HepG2 (cell line): ENCODE results near the gene OR8B3. TPM values are rescaled to one million over a fixed set of nuclear protein-coding genes. Genes with fewer than 3 reads are reported as not detected.

Source experiments
- ATAC-seq: fragments of 200-7000 bp; cut with Tn5 transposase; 3 replicates; pipeline ENCODE4 v1.9.1; 2020; ENCODE audit warnings: mild to moderate bottlenecking, moderate library complexity
- BruUV-seq: library from RNA; stranded (reverse); fragments of 400-500 nt; replicated peaks from 2 replicates; lab custom pipeline; 2021; lab: Mats Ljungman, UMichigan
- CTCF ChIA-PET: fragments of 300-600 bp; formaldehyde crosslinking; extraction: SDS; loops from one replicate; lab custom pipeline; 2021; ENCODE audit warnings: low total read pairs, inconsistent platforms, low intra/inter-chr PET ratio; lab: Yijun Ruan, JAX
- POLR2A ChIA-PET: fragments of 350-600 bp; sonication (Branson Sonifier 250); formaldehyde crosslinking; loops from one replicate; lab custom pipeline; 2020; ENCODE audit warnings: antibody characterized with exemption, inconsistent platforms; lab: Yijun Ruan, JAX
- DNase-seq: peaks from one replicate; pipeline ENCODE4 v3.0.0-alpha.2; 2015; ENCODE audit warnings: low spot score
- FAIRE-seq: peaks from 3 replicates; lab custom pipeline; 2011; peaks lifted over from hg19 to GRCh38; lab: Jason Lieb, UNC
- H2AFZ ChIP-seq: one replicate; pipeline ENCODE4 v1.6.1; 2011; ENCODE audit warnings: low read length, inconsistent platforms
- H3K27ac ChIP-seq: fragments of 300-600 bp; 3 replicates; pipeline ENCODE4 v1.8.0; 2011; ENCODE audit warnings: mixed run types, mild to moderate bottlenecking, mixed read lengths, low read length, inconsistent platforms; ENCODE audit not compliant: insufficient read depth; ENCODE audit errors: extremely low read length
- H3K27me3 ChIP-seq, 2 experiments: fragments of 200-600 bp in 1 of 2; 2 replicates in 1 of 2; 3 replicates in 1 of 2; pipeline versions ENCODE4 v1.6.0 to v1.8.0; 2011; ENCODE audit warnings: low read length in 2 of 2, mild to moderate bottlenecking in 2 of 2, moderate library complexity in 2 of 2, inconsistent platforms in 1 of 2; ENCODE audit not compliant: insufficient read depth in 2 of 2, control insufficient read depth in 1 of 2
- H3K36me3 ChIP-seq, 2 experiments: fragments of 200-600 bp in 1 of 2; replicated peaks in 1 of 2; 2 replicates in 1 of 2; 3 replicates in 1 of 2; pipeline versions ENCODE4 v1.5.1 to v1.8.0; 2011; ENCODE audit warnings: low read length in 2 of 2, inconsistent platforms in 1 of 2; ENCODE audit not compliant: insufficient read depth in 2 of 2, control insufficient read depth in 1 of 2
- H3K4me1 ChIP-seq: 2 replicates; pipeline ENCODE4 v1.5.1; 2012; ENCODE audit warnings: low read length, inconsistent platforms; ENCODE audit not compliant: insufficient read depth
- H3K4me2 ChIP-seq: 2 replicates; pipeline ENCODE4 v1.6.0; 2011; ENCODE audit warnings: low read depth, low read length, inconsistent platforms
- H3K4me3 ChIP-seq, 3 experiments: fragments of 200-600 bp in 1 of 3; sonication (generic), shearing (Covaris generic) in 1 of 3; replicated peaks in 1 of 3; 2 replicates each; pipeline ENCODE4 v1.5.1; 2011 to 2016; ENCODE audit warnings: low read length in 3 of 3, inconsistent platforms in 2 of 3, low read depth in 2 of 3, mild to moderate bottlenecking in 2 of 3, control low read depth in 1 of 3, mixed read lengths in 1 of 3; ENCODE audit not compliant: insufficient read depth in 1 of 3
- H3K79me2 ChIP-seq: one replicate; pipeline ENCODE4 v1.6.1; 2011; ENCODE audit warnings: low read length, inconsistent platforms; ENCODE audit not compliant: insufficient read depth
- H3K9ac ChIP-seq: 2 replicates; pipeline ENCODE4 v1.6.0; 2011; ENCODE audit warnings: mild to moderate bottlenecking, low read depth, low read length, inconsistent platforms; ENCODE audit not compliant: insufficient read depth
- H3K9me3 ChIP-seq: 2 replicates; pipeline ENCODE4 v1.5.1; 2012; ENCODE audit warnings: mild to moderate bottlenecking, low read length
- H4K20me1 ChIP-seq: 2 replicates; pipeline ENCODE4 v1.6.0; 2011; ENCODE audit warnings: inconsistent platforms, mild to moderate bottlenecking, low read length, moderate library complexity; ENCODE audit not compliant: insufficient read depth
- HOXD1 ChIP-seq: sonication (generic); formaldehyde crosslinking; IDR thresholded peaks from 2 replicates; pipeline ENCODE4 v1.5.0; 2020; ENCODE audit warnings: missing genetic modification reagents
- MAFK ChIP-seq, 2 experiments: IDR thresholded peaks in 1 of 2; conservative IDR thresholded peaks in 1 of 2; 2 replicates each; pipeline ENCODE4 v1.6.1; 2011; ENCODE audit warnings: improper control_type of control experiment in 2 of 2, low read length in 2 of 2
- NBN ChIP-seq: fragments of 450-650 bp; conservative IDR thresholded peaks from 2 replicates; pipeline ENCODE4 v1.6.1; 2017
- U2AF1 ChIP-seq: fragments of 200-400 bp; formaldehyde crosslinking; optimal IDR thresholded peaks from 2 replicates; pipeline ENCODE3; 2017; ENCODE audit warnings: mild to moderate bottlenecking, low read depth, low read length
- WGBS: methylation state at CpG from one replicate; pipeline ENCODE4 v1.1.6; 2017; ENCODE audit warnings: low lambda C conversion rate; 5-methylcytosine and 5-hydroxymethylcytosine counted together
- in situ Hi-C: cut with HindIII; loops from 2 replicates; pipeline ENCODE4 v1.10.0; 2017; ENCODE audit warnings: low pct_unique_long_range_greater_than_20kb; ENCODE audit not compliant: extremely low pct_ligation_motif_present
- intact Hi-C: fragments of 100-400 bp; cut with micrococcal nuclease; formaldehyde crosslinking; loops from one replicate; pipeline ENCODE4 v1.10.0; 2022; ENCODE audit not compliant: unreplicated experiment
- polyA plus RNA-seq, 8 experiments: library from polyadenylated mRNA; depleted of rRNA in 3 of 8; stranded (reverse) in 7 of 8; unstranded in 1 of 8; fragments of >200 nt; fragmentation: Illumina TruSeq in 4 of 8; extraction: Trizol in 4 of 8; gene quantifications; 2 replicates each; pipeline versions ENCODE4 v1.2.1 to v1.2.3, GENCODE V29; 2011 to 2016; ENCODE audit warnings: low read depth in 4 of 8, missing spikeins in 1 of 8, mixed read lengths in 1 of 8; ENCODE audit not compliant: insufficient read depth in 1 of 8
- total RNA-seq, 5 experiments: library from RNA; depleted of rRNA; stranded (reverse); fragments of >200 nt; fragmentation: Illumina TruSeq; extraction: Trizol; gene quantifications; 2 replicates each; pipeline ENCODE4 v1.2.3, GENCODE V29; 2016; ENCODE audit warnings: low read depth in 1 of 5
- TF ChIP-seq, protein P1 (sequence below): sonication (generic); formaldehyde crosslinking; IDR thresholded peaks from 2 replicates; pipeline ENCODE4 v1.4.0; 2020; ENCODE audit warnings: missing genetic modification reagents
- TF ChIP-seq, protein P2 (sequence below): sonication (generic); formaldehyde crosslinking; IDR thresholded peaks from 2 replicates; pipeline ENCODE4 v1.5.0; 2020; ENCODE audit warnings: mild to moderate bottlenecking, low read depth, missing genetic modification reagents, borderline replicate concordance
- TF ChIP-seq, protein P3 (sequence below): IDR thresholded peaks from 2 replicates; pipeline ENCODE4 v1.6.1; 2016; ENCODE audit warnings: missing genetic modification reagents, missing compliant biosample characterization
- TF ChIP-seq, protein P4 (sequence below): sonication (generic); formaldehyde crosslinking; conservative IDR thresholded peaks from 2 replicates; pipeline ENCODE4 v1.8.1; 2023; ENCODE audit warnings: missing genetic modification reagents
- TF ChIP-seq, protein P5 (sequence below): sonication (generic); formaldehyde crosslinking; IDR thresholded peaks from 2 replicates; pipeline ENCODE4 v1.4.0; 2020; ENCODE audit warnings: missing genetic modification reagents
- TF ChIP-seq, protein P6 (sequence below): sonication (generic); formaldehyde crosslinking; IDR thresholded peaks from 2 replicates; pipeline ENCODE4 v1.4.0; 2020; ENCODE audit warnings: low read depth, mild to moderate bottlenecking, missing genetic modification reagents
- TF ChIP-seq, protein P7 (sequence below): sonication (generic); formaldehyde crosslinking; IDR thresholded peaks from 2 replicates; pipeline ENCODE4 v1.8.0; 2022; ENCODE audit warnings: missing genetic modification reagents, mild to moderate bottlenecking, moderate library complexity, borderline replicate concordance

Gene OR8B3
- total and polyA plus RNA-seq, 2 of the 13 experiments (the other 11 are each of a cell fraction or from before 2014, with no cell fraction given), result not detected

DNA sequence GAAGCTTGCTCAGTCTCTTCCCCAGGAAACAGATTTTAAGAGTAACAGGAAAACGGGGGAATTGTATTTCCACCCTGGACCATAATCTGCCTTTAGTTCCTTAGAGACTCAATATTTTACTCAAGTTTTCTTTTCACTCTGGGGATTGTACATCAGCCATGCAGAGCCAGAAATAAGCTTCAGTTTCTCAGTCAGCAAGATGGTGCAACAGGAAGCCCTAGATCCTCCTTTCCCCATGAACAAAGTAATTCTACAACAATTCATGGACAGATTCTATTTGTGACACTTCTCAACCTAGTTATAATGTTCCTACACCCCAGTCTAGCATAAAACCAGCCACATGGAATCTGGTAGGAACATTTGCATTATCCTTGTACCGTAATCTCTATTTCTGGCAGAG, 39.3 kb downstream of the OR8B3 start (continued):
- TF ChIP-seq, protein P1, sequence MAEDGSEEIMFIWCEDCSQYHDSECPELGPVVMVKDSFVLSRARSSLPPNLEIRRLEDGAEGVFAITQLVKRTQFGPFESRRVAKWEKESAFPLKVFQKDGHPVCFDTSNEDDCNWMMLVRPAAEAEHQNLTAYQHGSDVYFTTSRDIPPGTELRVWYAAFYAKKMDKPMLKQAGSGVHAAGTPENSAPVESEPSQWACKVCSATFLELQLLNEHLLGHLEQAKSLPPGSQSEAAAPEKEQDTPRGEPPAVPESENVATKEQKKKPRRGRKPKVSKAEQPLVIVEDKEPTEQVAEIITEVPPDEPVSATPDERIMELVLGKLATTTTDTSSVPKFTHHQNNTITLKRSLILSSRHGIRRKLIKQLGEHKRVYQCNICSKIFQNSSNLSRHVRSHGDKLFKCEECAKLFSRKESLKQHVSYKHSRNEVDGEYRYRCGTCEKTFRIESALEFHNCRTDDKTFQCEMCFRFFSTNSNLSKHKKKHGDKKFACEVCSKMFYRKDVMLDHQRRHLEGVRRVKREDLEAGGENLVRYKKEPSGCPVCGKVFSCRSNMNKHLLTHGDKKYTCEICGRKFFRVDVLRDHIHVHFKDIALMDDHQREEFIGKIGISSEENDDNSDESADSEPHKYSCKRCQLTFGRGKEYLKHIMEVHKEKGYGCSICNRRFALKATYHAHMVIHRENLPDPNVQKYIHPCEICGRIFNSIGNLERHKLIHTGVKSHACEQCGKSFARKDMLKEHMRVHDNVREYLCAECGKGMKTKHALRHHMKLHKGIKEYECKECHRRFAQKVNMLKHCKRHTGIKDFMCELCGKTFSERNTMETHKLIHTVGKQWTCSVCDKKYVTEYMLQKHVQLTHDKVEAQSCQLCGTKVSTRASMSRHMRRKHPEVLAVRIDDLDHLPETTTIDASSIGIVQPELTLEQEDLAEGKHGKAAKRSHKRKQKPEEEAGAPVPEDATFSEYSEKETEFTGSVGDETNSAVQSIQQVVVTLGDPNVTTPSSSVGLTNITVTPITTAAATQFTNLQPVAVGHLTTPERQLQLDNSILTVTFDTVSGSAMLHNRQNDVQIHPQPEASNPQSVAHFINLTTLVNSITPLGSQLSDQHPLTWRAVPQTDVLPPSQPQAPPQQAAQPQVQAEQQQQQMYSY (CRISPR knock-in tag), result no peak
- TF ChIP-seq, protein P2, sequence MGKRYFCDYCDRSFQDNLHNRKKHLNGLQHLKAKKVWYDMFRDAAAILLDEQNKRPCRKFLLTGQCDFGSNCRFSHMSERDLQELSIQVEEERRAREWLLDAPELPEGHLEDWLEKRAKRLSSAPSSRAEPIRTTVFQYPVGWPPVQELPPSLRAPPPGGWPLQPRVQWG (CRISPR knock-in tag), result no peak
- TF ChIP-seq, protein P3, sequence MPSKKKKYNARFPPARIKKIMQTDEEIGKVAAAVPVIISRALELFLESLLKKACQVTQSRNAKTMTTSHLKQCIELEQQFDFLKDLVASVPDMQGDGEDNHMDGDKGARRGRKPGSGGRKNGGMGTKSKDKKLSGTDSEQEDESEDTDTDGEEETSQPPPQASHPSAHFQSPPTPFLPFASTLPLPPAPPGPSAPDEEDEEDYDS, result no peak
- TF ChIP-seq, protein P4, sequence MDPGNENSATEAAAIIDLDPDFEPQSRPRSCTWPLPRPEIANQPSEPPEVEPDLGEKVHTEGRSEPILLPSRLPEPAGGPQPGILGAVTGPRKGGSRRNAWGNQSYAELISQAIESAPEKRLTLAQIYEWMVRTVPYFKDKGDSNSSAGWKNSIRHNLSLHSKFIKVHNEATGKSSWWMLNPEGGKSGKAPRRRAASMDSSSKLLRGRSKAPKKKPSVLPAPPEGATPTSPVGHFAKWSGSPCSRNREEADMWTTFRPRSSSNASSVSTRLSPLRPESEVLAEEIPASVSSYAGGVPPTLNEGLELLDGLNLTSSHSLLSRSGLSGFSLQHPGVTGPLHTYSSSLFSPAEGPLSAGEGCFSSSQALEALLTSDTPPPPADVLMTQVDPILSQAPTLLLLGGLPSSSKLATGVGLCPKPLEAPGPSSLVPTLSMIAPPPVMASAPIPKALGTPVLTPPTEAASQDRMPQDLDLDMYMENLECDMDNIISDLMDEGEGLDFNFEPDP (CRISPR knock-in tag), result no peak

DNA sequence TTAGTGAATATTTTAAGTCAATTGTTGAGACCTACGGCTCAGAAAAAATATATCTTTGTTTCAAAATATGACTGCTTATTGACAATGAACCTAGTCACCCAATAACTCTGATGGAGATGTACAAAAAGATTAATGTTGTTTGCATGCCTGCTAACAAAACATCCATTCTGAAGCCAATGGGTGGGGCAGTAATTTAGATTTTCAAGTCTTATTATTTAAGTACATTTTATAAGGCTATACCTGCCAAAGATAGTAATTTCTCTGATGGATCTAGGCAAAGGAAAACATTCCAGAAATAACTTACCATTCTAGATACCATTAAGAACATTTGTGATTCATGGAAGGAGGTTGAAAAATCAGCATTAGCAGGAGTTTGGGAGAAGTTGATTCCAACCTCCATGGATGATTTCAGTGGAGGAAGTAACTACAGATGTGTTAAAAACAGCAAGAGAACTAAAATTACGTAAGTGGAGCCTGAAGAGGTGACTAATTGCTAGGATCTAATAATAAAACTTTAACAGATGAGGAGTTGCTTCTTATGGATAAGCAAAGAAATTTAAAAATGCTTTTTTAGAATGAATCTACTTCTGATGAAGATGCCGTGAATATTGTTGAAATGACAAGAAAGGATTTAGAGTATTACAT, 52.4 kb downstream of the OR8B3 start:
- intact Hi-C loops (no loop called here), in situ Hi-C loops (no loop called here)
- Histone ChIP-seq H2AFZ (no peak overlapping the region), H4K20me1 (no peaks in the 10 kb centered on the region), H3K9me3 (no peaks in the 10 kb centered on the region), H3K4me3 (no peak overlapping the region), H3K79me2 (no peaks in the 10 kb centered on the region), H3K36me3 (no peaks in the 10 kb centered on the region), H3K4me1 (peaks cover 2% of the 10 kb centered on the region), H3K4me2 (no peak overlapping the region), H3K27ac (no peak overlapping the region), H3K27me3 (no peaks in the 10 kb centered on the region), H3K9ac (no peak overlapping the region)
- BruUV-seq, result no TSS peak
- CTCF ChIA-PET, result no interaction called here
- ATAC-seq, result no peak
- no peak for DNase-seq
- no peak for FAIRE-seq
- WGBS, result 2% methylated on average over 3 of the region's 3 CpGs
- POLR2A ChIA-PET, result no interaction called here
- TF ChIP-seq, protein P5, sequence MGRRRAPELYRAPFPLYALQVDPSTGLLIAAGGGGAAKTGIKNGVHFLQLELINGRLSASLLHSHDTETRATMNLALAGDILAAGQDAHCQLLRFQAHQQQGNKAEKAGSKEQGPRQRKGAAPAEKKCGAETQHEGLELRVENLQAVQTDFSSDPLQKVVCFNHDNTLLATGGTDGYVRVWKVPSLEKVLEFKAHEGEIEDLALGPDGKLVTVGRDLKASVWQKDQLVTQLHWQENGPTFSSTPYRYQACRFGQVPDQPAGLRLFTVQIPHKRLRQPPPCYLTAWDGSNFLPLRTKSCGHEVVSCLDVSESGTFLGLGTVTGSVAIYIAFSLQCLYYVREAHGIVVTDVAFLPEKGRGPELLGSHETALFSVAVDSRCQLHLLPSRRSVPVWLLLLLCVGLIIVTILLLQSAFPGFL (CRISPR knock-in tag), result no peak
- TF ChIP-seq, protein P6, sequence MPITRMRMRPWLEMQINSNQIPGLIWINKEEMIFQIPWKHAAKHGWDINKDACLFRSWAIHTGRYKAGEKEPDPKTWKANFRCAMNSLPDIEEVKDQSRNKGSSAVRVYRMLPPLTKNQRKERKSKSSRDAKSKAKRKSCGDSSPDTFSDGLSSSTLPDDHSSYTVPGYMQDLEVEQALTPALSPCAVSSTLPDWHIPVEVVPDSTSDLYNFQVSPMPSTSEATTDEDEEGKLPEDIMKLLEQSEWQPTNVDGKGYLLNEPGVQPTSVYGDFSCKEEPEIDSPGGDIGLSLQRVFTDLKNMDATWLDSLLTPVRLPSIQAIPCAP (CRISPR knock-in tag), result no peak
- TF ChIP-seq NBN (no peak), MAFK (conservative IDR thresholded peaks at IDR 0.05 in 1 of 2, IDR thresholded peaks at IDR 0.05 in 1 of 2; ENCODE audit: low read length in 2 of 2) (no peak), HOXD1 (no peak), U2AF1 (no peak)
- TF ChIP-seq, protein P7, sequence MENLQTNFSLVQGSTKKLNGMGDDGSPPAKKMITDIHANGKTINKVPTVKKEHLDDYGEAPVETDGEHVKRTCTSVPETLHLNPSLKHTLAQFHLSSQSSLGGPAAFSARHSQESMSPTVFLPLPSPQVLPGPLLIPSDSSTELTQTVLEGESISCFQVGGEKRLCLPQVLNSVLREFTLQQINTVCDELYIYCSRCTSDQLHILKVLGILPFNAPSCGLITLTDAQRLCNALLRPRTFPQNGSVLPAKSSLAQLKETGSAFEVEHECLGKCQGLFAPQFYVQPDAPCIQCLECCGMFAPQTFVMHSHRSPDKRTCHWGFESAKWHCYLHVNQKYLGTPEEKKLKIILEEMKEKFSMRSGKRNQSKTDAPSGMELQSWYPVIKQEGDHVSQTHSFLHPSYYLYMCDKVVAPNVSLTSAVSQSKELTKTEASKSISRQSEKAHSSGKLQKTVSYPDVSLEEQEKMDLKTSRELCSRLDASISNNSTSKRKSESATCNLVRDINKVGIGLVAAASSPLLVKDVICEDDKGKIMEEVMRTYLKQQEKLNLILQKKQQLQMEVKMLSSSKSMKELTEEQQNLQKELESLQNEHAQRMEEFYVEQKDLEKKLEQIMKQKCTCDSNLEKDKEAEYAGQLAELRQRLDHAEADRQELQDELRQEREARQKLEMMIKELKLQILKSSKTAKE (CRISPR knock-in tag), result no peak
